B cell (primary cell): ENCODE measurements around the gene SH3RF3. TPM values are rescaled to one million over a fixed set of nuclear protein-coding genes. Genes with fewer than 3 reads are reported as not detected.

Experiments
- ATAC-seq: fragments of 200-7000 bp; cut with Tn5 transposase; one replicate; pipeline ENCODE4 v1.10.0; 2021; ENCODE audit warnings: low read depth, mild to moderate bottlenecking, moderate number of reproducible peaks, moderate library complexity
- CTCF ChIA-PET: fragments of 350-600 bp; sonication (Branson Sonifier 250); formaldehyde crosslinking; loops from one replicate; lab custom pipeline; 2021; ENCODE audit warnings: antibody characterized with exemption, inconsistent platforms; lab: Charles Lee
- POLR2A ChIA-PET: fragments of 350-600 bp; sonication (Branson Sonifier 250); formaldehyde crosslinking; loops from one replicate; lab custom pipeline; 2021; ENCODE audit warnings: antibody characterized with exemption; lab: Charles Lee
- DNase-seq: peaks from one replicate; pipeline ENCODE4 v3.0.0; 2013
- H2AFZ ChIP-seq: 2 replicates; pipeline ENCODE4 v1.6.1; 2012; ENCODE audit warnings: mild to moderate bottlenecking, low read depth, low read length; ENCODE audit not compliant: insufficient read depth, poor library complexity, severe bottlenecking
- H3K27ac ChIP-seq, 2 donors: 1 replicate in 1 of 2; 2 replicates in 1 of 2; pipeline ENCODE4 v1.5.1; 2012 to 2013; ENCODE audit warnings: low read length in 2 of 2, mild to moderate bottlenecking in 2 of 2, moderate library complexity in 1 of 2
- H3K27me3 ChIP-seq, 4 experiments: fragments of 200-600 bp in 1 of 4; sonication (generic) in 1 of 4; replicated peaks in 1 of 4; 1 replicate in 2 of 4; 2 replicates in 2 of 4; pipeline versions ENCODE4 v1.6.1 to v1.7.0; 2013 to 2016; ENCODE audit warnings: low read length in 3 of 4, mild to moderate bottlenecking in 2 of 4, mixed read lengths in 1 of 4, moderate library complexity in 1 of 4; ENCODE audit not compliant: insufficient read depth in 4 of 4, control insufficient read depth in 3 of 4; ENCODE audit errors: control extremely low read depth in 1 of 4
- H3K36me3 ChIP-seq, 2 experiments: replicated peaks in 1 of 2; 1 replicate in 1 of 2; 2 replicates in 1 of 2; pipeline versions ENCODE4 v1.6.1 to v1.7.1; 2013; ENCODE audit warnings: low read length in 1 of 2; ENCODE audit not compliant: insufficient read depth in 2 of 2, control insufficient read depth in 1 of 2; ENCODE audit errors: control extremely low read depth in 1 of 2, extremely low read depth in 1 of 2
- H3K4me1 ChIP-seq, 2 donors: fragments of 200-600 bp in 1 of 2; sonication (generic) in 1 of 2; 1 replicate in 1 of 2; 2 replicates in 1 of 2; pipeline versions ENCODE4 v1.5.1 to v1.6.1; 2013 to 2017; ENCODE audit warnings: low read length in 2 of 2; ENCODE audit not compliant: control insufficient read depth in 2 of 2, insufficient read depth in 2 of 2
- H3K4me2 ChIP-seq: replicated peaks from 2 replicates; pipeline ENCODE3; 2012; ENCODE audit warnings: mild to moderate bottlenecking, low read depth, low read length; ENCODE audit not compliant: poor library complexity, severe bottlenecking
- H3K4me3 ChIP-seq, 5 experiments: fragments of 200-600 bp in 1 of 5; sonication (generic) in 1 of 5; 1 replicate in 3 of 5; 2 replicates in 2 of 5; pipeline versions ENCODE4 v1.5.1 to v1.7.0; 2011 to 2016; ENCODE audit warnings: low read length in 4 of 5, mild to moderate bottlenecking in 4 of 5, low read depth in 2 of 5, control low read depth in 1 of 5, moderate library complexity in 1 of 5; ENCODE audit not compliant: insufficient read depth in 1 of 5; ENCODE audit errors: control extremely low read depth in 1 of 5, extremely low read depth in 1 of 5
- H3K79me2 ChIP-seq: fragments of 200-600 bp; sonication (generic); one replicate; pipeline ENCODE4 v1.6.0; 2016; ENCODE audit warnings: low read length; ENCODE audit not compliant: control insufficient read depth, insufficient read depth
- H3K9ac ChIP-seq: fragments of 200-600 bp; sonication (generic); 2 replicates; pipeline ENCODE4 v1.6.1; 2017; ENCODE audit warnings: mild to moderate bottlenecking, low read length, moderate library complexity
- H3K9me3 ChIP-seq, 3 donors: one replicate each; pipeline versions ENCODE4 v1.6.1 to v1.7.1; 2013; ENCODE audit warnings: low read length in 2 of 3; ENCODE audit not compliant: control insufficient read depth in 2 of 3, insufficient read depth in 1 of 3; ENCODE audit errors: control extremely low read depth in 1 of 3
- H4K20me1 ChIP-seq: 2 replicates; pipeline ENCODE4 v1.6.0; 2012; ENCODE audit warnings: mild to moderate bottlenecking, low read length; ENCODE audit not compliant: insufficient read depth, control insufficient read depth, poor library complexity, severe bottlenecking
- H3K27ac Mint-ChIP-seq: one replicate; pipeline ENCODE4 v1.8.0; 2021; ENCODE audit warnings: mixed read lengths
- H3K27me3 Mint-ChIP-seq: one replicate; pipeline ENCODE4 v1.8.0; 2021; ENCODE audit warnings: mixed read lengths
- H3K4me1 Mint-ChIP-seq: one replicate; pipeline ENCODE4 v1.8.0; 2021; ENCODE audit warnings: mixed read lengths
- H3K4me3 Mint-ChIP-seq: one replicate; pipeline ENCODE4 v1.8.0; 2021; ENCODE audit warnings: mixed read lengths
- H3K9me3 Mint-ChIP-seq: one replicate; pipeline ENCODE4 v1.8.0; 2022; ENCODE audit warnings: mixed read lengths; ENCODE audit not compliant: insufficient read depth
- CTCF ChIP-seq: fragments of 200-600 bp; IDR thresholded peaks from one replicate; pipeline ENCODE4 v1.8.0; 2022; ENCODE audit warnings: antibody characterized with exemption, mild to moderate bottlenecking
- EZH2 ChIP-seq: IDR thresholded peaks from 2 replicates; pipeline ENCODE4 v1.6.1; 2012; ENCODE audit warnings: borderline replicate concordance, low read depth, mild to moderate bottlenecking, moderate library complexity, low read length; ENCODE audit not compliant: insufficient read depth, poor library complexity, severe bottlenecking
- WGBS: methylation state at CpG from one replicate; pipeline ENCODE4 v1.1.5; 2013; ENCODE audit warnings: missing lambda C conversion rate; ENCODE audit not compliant: insufficient coverage; 5-methylcytosine and 5-hydroxymethylcytosine counted together
- intact Hi-C: fragments of 100-400 bp; cut with micrococcal nuclease; formaldehyde crosslinking; loops from one replicate; pipeline ENCODE4 v1.10.0; 2022
- polyA plus RNA-seq: library from polyadenylated mRNA; depleted of rRNA; stranded (reverse); fragments of >200 nt; gene quantifications from 2 replicates; pipeline ENCODE4 v1.2.3, GENCODE V29; 2012
- total RNA-seq, 2 donors: library from RNA; stranded (reverse); fragments of 120-200 nt in 1 of 2; gene quantifications; 1 replicate in 1 of 2; 2 replicates in 1 of 2; pipeline versions ENCODE4 v1.2.3 to v1.2.4, GENCODE V29; 2013 to 2022

Gene SH3RF3
- total and polyA plus RNA-seq, 2 donors (not counting 1 experiment from before 2014, with no cell fraction given), result 0.07 to 1.2 TPM

GRCh38 chr2:109231996-109232705 is 103.1 kb downstream of the SH3RF3 start:
- Histone ChIP-seq H3K9ac (no peak overlapping the region), H4K20me1 (no peaks in the 10 kb centered on the region), H3K36me3 (no peaks in the 10 kb centered on the region), H3K79me2 (peaks cover 6% of the 10 kb centered on the region), H3K4me3 (peak overlapping the region in 1 of 5 experiments; percentile 18), H3K4me2 (peak overlapping the region; percentile 46), H2AFZ (no peak overlapping the region), H3K27me3 (no peaks in the 10 kb centered on the region), H3K27ac (no peak overlapping the region), H3K4me1 (peaks cover 16 to 41% of the 10 kb centered on the region in 2 donors), H3K9me3 (no peaks in the 10 kb centered on the region)
- ChIA-PET POLR2A (no interaction called here), CTCF (no interaction called here)
- ATAC-seq (peak; percentile 41), DNase-seq (peak; percentile 22)
- H3K27me3 Mint-ChIP-seq, result no peaks in the 10 kb centered on the region
- no peak for TF ChIP-seq CTCF
- TF ChIP-seq EZH2, result no peak
- H3K9me3 Mint-ChIP-seq, result peaks cover 2% of the 10 kb centered on the region
- intact Hi-C loops, result no loop called here
- WGBS, result 94% methylated on average over 2 of the region's 7 CpGs
- peak overlapping the region; percentile 23 for H3K27ac Mint-ChIP-seq
- peak overlapping the region; percentile 50 for H3K4me3 Mint-ChIP-seq
- H3K4me1 Mint-ChIP-seq, result peaks cover 49% of the 10 kb centered on the region

GRCh38 chr2:109232909-109233308 is 103.9 kb downstream of the SH3RF3 start:
- Histone ChIP-seq H3K4me1 (peaks cover 18 to 48% of the 10 kb centered on the region in 2 donors), H3K36me3 (no peaks in the 10 kb centered on the region), H3K79me2 (peaks cover 6% of the 10 kb centered on the region), H3K27ac (no peak overlapping the region), H4K20me1 (no peaks in the 10 kb centered on the region), H3K27me3 (no peaks in the 10 kb centered on the region), H3K4me2 (peak overlapping the region; percentile 46), H3K9ac (no peak overlapping the region), H3K9me3 (no peaks in the 10 kb centered on the region), H2AFZ (peak overlapping the region; percentile 40), H3K4me3 (peak overlapping the region in 1 of 5 experiments; percentile 18)
- H3K4me1 Mint-ChIP-seq, result peaks cover 51% of the 10 kb centered on the region
- TF ChIP-seq CTCF, result no peak
- no peak for TF ChIP-seq EZH2
- ChIA-PET CTCF (no interaction called here), POLR2A (no interaction called here)
- intact Hi-C loops, result no loop called here
- 57% methylated on average over 4 of the region's 4 CpGs for WGBS
- ATAC-seq (no peak), DNase-seq (no peak)
- no peak overlapping the region for H3K4me3 Mint-ChIP-seq
- peak overlapping the region; percentile 20 for H3K27ac Mint-ChIP-seq
- no peaks in the 10 kb centered on the region for H3K27me3 Mint-ChIP-seq
- H3K9me3 Mint-ChIP-seq, result peaks cover 2% of the 10 kb centered on the region
